HepG2 (cell line): ENCODE data around the gene FAM200B. TPM values are rescaled to one million over a fixed set of nuclear protein-coding genes. Genes with fewer than 3 reads are reported as not detected.

ENCODE experiments used
- ATAC-seq: fragments of 200-7000 bp; cut with Tn5 transposase; 3 replicates; pipeline ENCODE4 v1.9.1; 2020; ENCODE audit warnings: mild to moderate bottlenecking, moderate library complexity
- BruUV-seq: library from RNA; stranded (reverse); fragments of 400-500 nt; replicated peaks from 2 replicates; lab custom pipeline; 2021; lab: Mats Ljungman, UMichigan
- CTCF ChIA-PET: fragments of 300-600 bp; formaldehyde crosslinking; extraction: SDS; loops from one replicate; lab custom pipeline; 2021; ENCODE audit warnings: low total read pairs, inconsistent platforms, low intra/inter-chr PET ratio; lab: Yijun Ruan, JAX
- POLR2A ChIA-PET: fragments of 350-600 bp; sonication (Branson Sonifier 250); formaldehyde crosslinking; loops from one replicate; lab custom pipeline; 2020; ENCODE audit warnings: antibody characterized with exemption, inconsistent platforms; lab: Yijun Ruan, JAX
- DNase-seq: peaks from one replicate; pipeline ENCODE4 v3.0.0-alpha.2; 2015; ENCODE audit warnings: low spot score
- FAIRE-seq: peaks from 3 replicates; lab custom pipeline; 2011; peaks lifted over from hg19 to GRCh38; lab: Jason Lieb, UNC
- H2AFZ ChIP-seq: one replicate; pipeline ENCODE4 v1.6.1; 2011; ENCODE audit warnings: low read length, inconsistent platforms
- H3K27ac ChIP-seq: fragments of 300-600 bp; 3 replicates; pipeline ENCODE4 v1.8.0; 2011; ENCODE audit warnings: mixed run types, mild to moderate bottlenecking, mixed read lengths, low read length, inconsistent platforms; ENCODE audit not compliant: insufficient read depth; ENCODE audit errors: extremely low read length
- H3K27me3 ChIP-seq, 2 experiments: fragments of 200-600 bp in 1 of 2; 2 replicates in 1 of 2; 3 replicates in 1 of 2; pipeline versions ENCODE4 v1.6.0 to v1.8.0; 2011; ENCODE audit warnings: low read length in 2 of 2, mild to moderate bottlenecking in 2 of 2, moderate library complexity in 2 of 2, inconsistent platforms in 1 of 2; ENCODE audit not compliant: insufficient read depth in 2 of 2, control insufficient read depth in 1 of 2
- H3K36me3 ChIP-seq, 2 experiments: fragments of 200-600 bp in 1 of 2; replicated peaks in 1 of 2; 2 replicates in 1 of 2; 3 replicates in 1 of 2; pipeline versions ENCODE4 v1.5.1 to v1.8.0; 2011; ENCODE audit warnings: low read length in 2 of 2, inconsistent platforms in 1 of 2; ENCODE audit not compliant: insufficient read depth in 2 of 2, control insufficient read depth in 1 of 2
- H3K4me1 ChIP-seq: 2 replicates; pipeline ENCODE4 v1.5.1; 2012; ENCODE audit warnings: low read length, inconsistent platforms; ENCODE audit not compliant: insufficient read depth
- H3K4me2 ChIP-seq: 2 replicates; pipeline ENCODE4 v1.6.0; 2011; ENCODE audit warnings: low read depth, low read length, inconsistent platforms
- H3K4me3 ChIP-seq, 3 experiments: fragments of 200-600 bp in 1 of 3; sonication (generic), shearing (Covaris generic) in 1 of 3; replicated peaks in 1 of 3; 2 replicates each; pipeline ENCODE4 v1.5.1; 2011 to 2016; ENCODE audit warnings: low read length in 3 of 3, inconsistent platforms in 2 of 3, low read depth in 2 of 3, mild to moderate bottlenecking in 2 of 3, control low read depth in 1 of 3, mixed read lengths in 1 of 3; ENCODE audit not compliant: insufficient read depth in 1 of 3
- H3K79me2 ChIP-seq: one replicate; pipeline ENCODE4 v1.6.1; 2011; ENCODE audit warnings: low read length, inconsistent platforms; ENCODE audit not compliant: insufficient read depth
- H3K9ac ChIP-seq: 2 replicates; pipeline ENCODE4 v1.6.0; 2011; ENCODE audit warnings: mild to moderate bottlenecking, low read depth, low read length, inconsistent platforms; ENCODE audit not compliant: insufficient read depth
- H3K9me3 ChIP-seq: 2 replicates; pipeline ENCODE4 v1.5.1; 2012; ENCODE audit warnings: mild to moderate bottlenecking, low read length
- H4K20me1 ChIP-seq: 2 replicates; pipeline ENCODE4 v1.6.0; 2011; ENCODE audit warnings: inconsistent platforms, mild to moderate bottlenecking, low read length, moderate library complexity; ENCODE audit not compliant: insufficient read depth
- ARNTL ChIP-seq: sonication (generic); formaldehyde crosslinking; IDR thresholded peaks from 2 replicates; pipeline ENCODE4 v1.4.0; 2020; ENCODE audit warnings: mild to moderate bottlenecking, missing genetic modification reagents
- ATF7 ChIP-seq, 2 experiments: fragments of 450-650 bp in 1 of 2; sonication (generic) in 1 of 2; formaldehyde crosslinking in 1 of 2; IDR thresholded peaks; 2 replicates each; pipeline versions ENCODE4 v1.4.0 to v1.6.1; 2016 to 2020; ENCODE audit warnings: antibody characterized with exemption in 1 of 2, mild to moderate bottlenecking in 1 of 2, missing genetic modification reagents in 1 of 2
- CREB1 ChIP-seq, 2 experiments: fragments of 450-650 bp in 1 of 2; IDR thresholded peaks; 2 replicates each; pipeline ENCODE4 v1.6.1; 2016 to 2017; ENCODE audit warnings: control low read depth in 1 of 2, mild to moderate bottlenecking in 1 of 2, missing compliant biosample characterization in 1 of 2, missing genetic modification characterization in 1 of 2
- KLF13 ChIP-seq: sonication (generic); formaldehyde crosslinking; IDR thresholded peaks from 2 replicates; pipeline ENCODE4 v1.4.0; 2020; ENCODE audit warnings: mild to moderate bottlenecking, missing genetic modification reagents
- RNF2 ChIP-seq: fragments of 450-650 bp; conservative IDR thresholded peaks from 2 replicates; pipeline ENCODE4 v1.6.1; 2016; ENCODE audit warnings: low read depth
- ZNF549 ChIP-seq: sonication (generic); formaldehyde crosslinking; IDR thresholded peaks from 2 replicates; pipeline ENCODE4 v1.5.0; 2020; ENCODE audit warnings: missing genetic modification reagents
- ZNF770 ChIP-seq: sonication (generic); formaldehyde crosslinking; IDR thresholded peaks from 2 replicates; pipeline ENCODE4 v1.5.0; 2020; ENCODE audit warnings: mild to moderate bottlenecking, missing genetic modification reagents
- WGBS: methylation state at CpG from one replicate; pipeline ENCODE4 v1.1.6; 2017; ENCODE audit warnings: low lambda C conversion rate; 5-methylcytosine and 5-hydroxymethylcytosine counted together
- in situ Hi-C: cut with HindIII; loops from 2 replicates; pipeline ENCODE4 v1.10.0; 2017; ENCODE audit warnings: low pct_unique_long_range_greater_than_20kb; ENCODE audit not compliant: extremely low pct_ligation_motif_present
- intact Hi-C: fragments of 100-400 bp; cut with micrococcal nuclease; formaldehyde crosslinking; loops from one replicate; pipeline ENCODE4 v1.10.0; 2022; ENCODE audit not compliant: unreplicated experiment
- polyA plus RNA-seq, 8 experiments: library from polyadenylated mRNA; depleted of rRNA in 3 of 8; stranded (reverse) in 7 of 8; unstranded in 1 of 8; fragments of >200 nt; fragmentation: Illumina TruSeq in 4 of 8; extraction: Trizol in 4 of 8; gene quantifications; 2 replicates each; pipeline versions ENCODE4 v1.2.1 to v1.2.3, GENCODE V29; 2011 to 2016; ENCODE audit warnings: low read depth in 4 of 8, missing spikeins in 1 of 8, mixed read lengths in 1 of 8; ENCODE audit not compliant: insufficient read depth in 1 of 8
- total RNA-seq, 5 experiments: library from RNA; depleted of rRNA; stranded (reverse); fragments of >200 nt; fragmentation: Illumina TruSeq; extraction: Trizol; gene quantifications; 2 replicates each; pipeline ENCODE4 v1.2.3, GENCODE V29; 2016; ENCODE audit warnings: low read depth in 1 of 5

Gene FAM200B
- total and polyA plus RNA-seq, 2 of the 13 experiments (the other 11 are each of a cell fraction or from before 2014, with no cell fraction given): 25.6 to 41.8 TPM

- Histone ChIP-seq H4K20me1 (no peaks in the 10 kb centered on the region), H3K27ac (no peak overlapping the region), H3K9ac (no peak overlapping the region), H3K79me2 (peaks cover 47% of the 10 kb centered on the region), H3K4me1 (peaks cover 42% of the 10 kb centered on the region), H3K36me3 (no peaks in the 10 kb centered on the region; a peak in 1 of 5 replicates), H3K27me3 (no peaks in the 10 kb centered on the region), H3K4me2 (no peak overlapping the region), H3K9me3 (no peaks in the 10 kb centered on the region), H3K4me3 (no peak overlapping the region), H2AFZ (no peak overlapping the region)
- ChIA-PET POLR2A (interaction anchor here (0.7 to 1.0 kb wide), 2 partner anchors 8 to 18 kb away, joined by 3 read pairs; partner anchors contain the start of gene FAM200B), CTCF (no interaction called here)
- no peak for DNase-seq
- in situ Hi-C loops (loop anchor here (25.0 kb wide), 1 partner anchor 661 kb away; the partner anchor contains the start of gene CPEB2), intact Hi-C loops (no loop called here)
- ATAC-seq: no peak
- no TSS peak for BruUV-seq
- FAIRE-seq: no peak
- TF ChIP-seq RNF2 (no peak), ZNF770 (CRISPR knock-in tag) (0 out of 2 replicates have a peak, but pooled peaks have one; percentile 16), ARNTL (no peak), ATF7 (IDR thresholded peaks at IDR 0.05) (peak; percentile 24; the same call in 1 of the 2 replicates), ATF7 (CRISPR knock-in tag; IDR thresholded peaks at IDR 0.05) (no peak), CREB1 (IDR thresholded peaks at IDR 0.05) (peak; percentile 69), CREB1 (CRISPR knock-in tag; IDR thresholded peaks at IDR 0.05) (no peak)
- 100% methylated on average over 1 of the region's 1 CpG for WGBS
These were observed 8.3 kb upstream of the FAM200B start for GRCh38 chr4:15673337-15673736.

GRCh38 chr4:15674046-15674445 is 7.6 kb upstream of the FAM200B start:
- no peaks in the 10 kb centered on the region for H3K9me3 ChIP-seq
- peaks cover 53% of the 10 kb centered on the region for H3K79me2 ChIP-seq
- no peak overlapping the region for H3K4me2 ChIP-seq
- ATAC-seq (no peak), DNase-seq (no peak), FAIRE-seq (no peak)
- H4K20me1 ChIP-seq: no peaks in the 10 kb centered on the region
- in situ Hi-C loops: loop anchor here (25.0 kb wide), 1 partner anchor 662 kb away; the partner anchor contains the start of gene CPEB2
- no peak overlapping the region for H2AFZ ChIP-seq
- TF ChIP-seq ZNF549 (CRISPR knock-in tag): no peak
- no peak for TF ChIP-seq KLF13 (CRISPR knock-in tag)
- ChIA-PET CTCF (no interaction called here), POLR2A (interaction anchor here (1.0 kb wide), 1 partner anchor 18 kb away, joined by 3 read pairs; no protein-coding TSS in a partner anchor)
- H3K4me3 ChIP-seq: no peak overlapping the region
- H3K27me3 ChIP-seq: no peaks in the 10 kb centered on the region
- H3K36me3 ChIP-seq: no peaks in the 10 kb centered on the region; a peak in 1 of 5 replicates
- 99% methylated on average over 2 of the region's 2 CpGs for WGBS
- BruUV-seq: no TSS peak
- no peak overlapping the region for H3K27ac ChIP-seq
- intact Hi-C loops: no loop called here
- no peak overlapping the region for H3K9ac ChIP-seq
- H3K4me1 ChIP-seq: peaks cover 49% of the 10 kb centered on the region
